ENCODE results near the gene FHOD3. TPM values are rescaled to one million over a fixed set of nuclear protein-coding genes. Genes with fewer than 3 reads are reported as not detected.

Gene FHOD3
- total and polyA plus RNA-seq, 2 of the 8 experiments (the other 6 are each of a cell fraction or from before 2014, with no cell fraction given): 9.7 to 10.5 TPM

DNA sequence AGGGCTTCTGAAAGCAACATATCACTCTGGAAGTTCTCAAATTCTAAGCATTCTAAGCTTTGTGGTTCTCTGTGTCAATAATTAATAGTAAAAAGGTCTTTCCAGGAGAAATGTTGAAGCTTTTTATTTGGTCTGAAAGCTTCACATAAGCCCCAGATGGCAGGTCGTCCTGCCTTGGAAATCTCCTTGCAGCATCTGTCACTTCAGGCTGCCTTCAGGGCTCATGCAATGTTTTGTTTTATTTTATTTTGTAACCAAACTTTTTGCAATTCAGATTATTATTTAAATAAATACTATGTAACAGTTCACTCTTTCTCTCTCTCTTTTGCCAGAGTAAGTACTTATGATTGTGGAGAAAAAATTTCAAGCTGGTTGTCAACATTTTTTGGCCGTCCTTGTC is 46.7 kb upstream of the FHOD3 start:
- Histone ChIP-seq H2BK12ac (ENCODE audit: low read depth, low read length) (no peak overlapping the region), H3K56ac (replicated peaks; ENCODE audit: insufficient read length, low read depth, low read length) (no peak overlapping the region), H2BK15ac (ENCODE audit: low read length) (no peak overlapping the region), H4K8ac (ENCODE audit: extremely low read depth, insufficient read depth, low read length) (no peak overlapping the region), H3K36me3 (ENCODE audit: control insufficient read depth in 2 of 4, insufficient read depth in 4 of 4, low read length in 3 of 4) (peaks cover 0 to 9% (median 0%) of the 10 kb centered on the region in 4 experiments; a peak in 2 of 8 replicates), H3K4me1 (replicated peaks in 1 of 4; ENCODE audit: control insufficient read depth in 3 of 4, insufficient read depth in 4 of 4, low read length in 3 of 4) (peaks cover 0 to 3% (median 0%) of the 10 kb centered on the region in 4 experiments; a peak in 1 of 7 replicates), H3K4me3 (ENCODE audit: extremely low read depth in 1 of 4, insufficient read depth in 2 of 4, low read depth in 3 of 4, low read length in 4 of 4) (no peak overlapping the region), H4K91ac (replicated peaks; ENCODE audit: insufficient read length, low read length) (no peak overlapping the region), H4K20me1 (replicated peaks in 1 of 2; ENCODE audit: control insufficient read depth in 1 of 2, insufficient read depth in 2 of 2, low read length in 2 of 2) (no peaks in the 10 kb centered on the region), H3K27me3 (replicated peaks in 1 of 4; ENCODE audit: control insufficient read depth in 3 of 4, extremely low read depth in 1 of 4, insufficient read depth in 3 of 4, low read length in 3 of 4) (no peaks in the 10 kb centered on the region), H3K14ac (ENCODE audit: insufficient read length) (no peak overlapping the region), H4K5ac (ENCODE audit: insufficient read length, low read depth, low read length) (no peak overlapping the region), H3K23ac (ENCODE audit: insufficient read length) (no peak overlapping the region), H2BK20ac (ENCODE audit: low read length) (no peak overlapping the region), H3K4ac (replicated peaks; ENCODE audit: insufficient read length, low read depth, low read length) (no peak overlapping the region), H2AFZ (ENCODE audit: low read length) (no peak overlapping the region), H3K23me2 (ENCODE audit: low read depth, low read length) (peaks cover 2% of the 10 kb centered on the region; the same call in 1 of the 2 replicates), H2AK5ac (ENCODE audit: low read depth, low read length) (no peak overlapping the region), H3K9ac (replicated peaks in 1 of 4; ENCODE audit: extremely low read depth in 1 of 4, low read depth in 3 of 4, low read length in 3 of 4) (no peak overlapping the region), H3K27ac (ENCODE audit: low read depth, low read length) (no peak overlapping the region), H3K79me2 (ENCODE audit: control insufficient read depth in 1 of 2, insufficient read depth in 2 of 2, low read length in 2 of 2) (no peaks in the 10 kb centered on the region), H3K18ac (ENCODE audit: extremely low read depth, low read length) (no peak overlapping the region), H2BK120ac (replicated peaks; ENCODE audit: low read depth, low read length) (no peak overlapping the region), H3K9me3 (ENCODE audit: insufficient read depth in 2 of 2, low read depth in 1 of 2, low read length in 1 of 2) (no peaks in the 10 kb centered on the region), H2BK5ac (ENCODE audit: low read depth, low read length) (no peak overlapping the region), H3K79me1 (ENCODE audit: low read depth, low read length) (no peaks in the 10 kb centered on the region), H3K4me2 (ENCODE audit: insufficient read depth in 1 of 2, low read depth in 2 of 2, low read length in 2 of 2) (no peak overlapping the region)
- ChIA-PET CTCF (ENCODE audit: partially characterized antibody) (interaction anchor here (0.8 to 1.4 kb wide), 4 partner anchors 11 to 39 kb away, joined by 3 read pairs; no protein-coding TSS in a partner anchor), POLR2A (ENCODE audit: partially characterized antibody) (interaction anchor here (0.6 to 1.1 kb wide), 2 partner anchors 10 to 62 kb away, joined by 3 read pairs; no protein-coding TSS in a partner anchor)
- FAIRE-seq (no peak), DNase-seq (ENCODE audit: low read depth in 1 of 2, low spot score in 2 of 2) (no peak)
- WGBS, 2 experiments (ENCODE audit: extremely low coverage in 1 of 2, insufficient coverage in 1 of 2, insufficient read length in 1 of 2, insufficient replicate concordance in 2 of 2, low coverage in 1 of 2, low lambda C conversion rate in 2 of 2, missing lambda C conversion rate in 1 of 2): 88% methylated on average over 2 of the region's 2 CpGs; no CpG with 5 or more reads in 1 of the 2 experiments
- TF ChIP-seq TAF1 (IDR thresholded peaks at IDR 0.05; ENCODE audit: low read depth, low read length): no peak
- no peak for TF ChIP-seq RBBP5 (IDR thresholded peaks at IDR 0.05; ENCODE audit: borderline replicate concordance, low read depth, low read length)
- TF ChIP-seq SIX5 (IDR thresholded peaks at IDR 0.05; ENCODE audit: low read depth, low read length): no peak
- no peak for TF ChIP-seq BRCA1 (IDR thresholded peaks at IDR 0.05; ENCODE audit: low read depth, low read length)
